Measurements from ENCODE around the gene PDE10A.

The PDE10A gene

GRCh38 chr6:165676435-165677068 is 13.5 kb upstream of the PDE10A start:
- H3K36me3 ChIP-seq (ENCODE audit: insufficient read depth, low read depth, low read length) = no peaks in the 10 kb centered on the region
- H3K27me3 ChIP-seq (ENCODE audit: insufficient read depth, low read length) = no peaks in the 10 kb centered on the region
- no peak overlapping the region for H3K9ac ChIP-seq (ENCODE audit: low read depth, low read length)
- H3K4me3 ChIP-seq (ENCODE audit: low read length) = no peak overlapping the region
- no peak overlapping the region for H3K27ac ChIP-seq (ENCODE audit: low read length)
- no peaks in the 10 kb centered on the region for H3K9me3 ChIP-seq (ENCODE audit: insufficient read depth, low read depth, low read length)
- peaks cover 3% of the 10 kb centered on the region; the same call in 1 of the 2 replicates for H3K4me1 ChIP-seq (ENCODE audit: insufficient read depth, low read length)

- Histone ChIP-seq H3K36me3 (ENCODE audit: insufficient read depth, low read depth, low read length) (no peaks in the 10 kb centered on the region), H3K4me1 (ENCODE audit: insufficient read depth, low read length) (peaks cover 3% of the 10 kb centered on the region; the same call in 1 of the 2 replicates), H3K9me3 (ENCODE audit: insufficient read depth, low read depth, low read length) (no peaks in the 10 kb centered on the region), H3K9ac (ENCODE audit: low read depth, low read length) (no peak overlapping the region), H3K27me3 (ENCODE audit: insufficient read depth, low read length) (no peaks in the 10 kb centered on the region), H3K27ac (ENCODE audit: low read length) (no peak overlapping the region), H3K4me3 (ENCODE audit: low read length) (no peak overlapping the region)
Observed at GRCh38 chr6:165675120-165675519, 12.1 kb upstream of the PDE10A start.

GRCh38 chr6:165674155-165675029 is 11.4 kb upstream of the PDE10A start:
- Histone ChIP-seq H3K4me3 (ENCODE audit: low read length) (no peak overlapping the region), H3K27me3 (ENCODE audit: insufficient read depth, low read length) (no peaks in the 10 kb centered on the region)

GRCh38 chr6:165671222-165671768 is 8.3 kb upstream of the PDE10A start:
- Histone ChIP-seq H3K4me3 (ENCODE audit: low read length) (no peak overlapping the region), H3K27ac (ENCODE audit: low read length) (no peak overlapping the region), H3K4me1 (ENCODE audit: insufficient read depth, low read length) (peaks cover 3% of the 10 kb centered on the region; the same call in 1 of the 2 replicates), H3K9ac (ENCODE audit: low read depth, low read length) (no peak overlapping the region), H3K9me3 (ENCODE audit: insufficient read depth, low read depth, low read length) (no peaks in the 10 kb centered on the region), H3K27me3 (ENCODE audit: insufficient read depth, low read length) (peaks cover 16% of the 10 kb centered on the region), H3K36me3 (ENCODE audit: insufficient read depth, low read depth, low read length) (no peaks in the 10 kb centered on the region)

More at GRCh38 chr6:165674155-165675029, 11.4 kb upstream of the PDE10A start:
- H3K9ac ChIP-seq (ENCODE audit: low read depth, low read length) = no peak overlapping the region
- peaks cover 3% of the 10 kb centered on the region; the same call in 1 of the 2 replicates for H3K4me1 ChIP-seq (ENCODE audit: insufficient read depth, low read length)
- no peak overlapping the region for H3K27ac ChIP-seq (ENCODE audit: low read length)
- no peaks in the 10 kb centered on the region for H3K9me3 ChIP-seq (ENCODE audit: insufficient read depth, low read depth, low read length)
- no peaks in the 10 kb centered on the region for H3K36me3 ChIP-seq (ENCODE audit: insufficient read depth, low read depth, low read length)

- Histone ChIP-seq H3K4me1 (ENCODE audit: insufficient read depth, low read length) (peaks cover 7% of the 10 kb centered on the region; the same call in 1 of the 2 replicates), H3K27me3 (ENCODE audit: insufficient read depth, low read length) (peaks cover 40% of the 10 kb centered on the region), H3K4me3 (ENCODE audit: low read length) (no peak overlapping the region), H3K9ac (ENCODE audit: low read depth, low read length) (no peak overlapping the region), H3K9me3 (ENCODE audit: insufficient read depth, low read depth, low read length) (no peaks in the 10 kb centered on the region), H3K36me3 (ENCODE audit: insufficient read depth, low read depth, low read length) (no peaks in the 10 kb centered on the region), H3K27ac (ENCODE audit: low read length) (no peak overlapping the region)
Observed at GRCh38 chr6:165668951-165669350, 5.9 kb upstream of the PDE10A start.

GRCh38 chr6:165665384-165665672 is 2.3 kb upstream of the PDE10A start:
- Histone ChIP-seq H3K9me3 (ENCODE audit: insufficient read depth, low read depth, low read length) (no peaks in the 10 kb centered on the region), H3K4me3 (ENCODE audit: low read length) (peak overlapping the region; percentile 24; the same call in 1 of the 2 replicates), H3K4me1 (ENCODE audit: insufficient read depth, low read length) (peaks cover 7% of the 10 kb centered on the region; the same call in 1 of the 2 replicates), H3K9ac (ENCODE audit: low read depth, low read length) (no peak overlapping the region), H3K27ac (ENCODE audit: low read length) (no peak overlapping the region), H3K27me3 (ENCODE audit: insufficient read depth, low read length) (peaks cover 69% of the 10 kb centered on the region), H3K36me3 (ENCODE audit: insufficient read depth, low read depth, low read length) (no peaks in the 10 kb centered on the region)

GRCh38 chr6:165664559-165665383 is 1.7 kb upstream of the PDE10A start:
- peaks cover 74% of the 10 kb centered on the region for H3K27me3 ChIP-seq (ENCODE audit: insufficient read depth, low read length)
- H3K9me3 ChIP-seq (ENCODE audit: insufficient read depth, low read depth, low read length) = no peaks in the 10 kb centered on the region
- H3K27ac ChIP-seq (ENCODE audit: low read length) = no peak overlapping the region
- peaks cover 9% of the 10 kb centered on the region; the same call in 1 of the 2 replicates for H3K4me1 ChIP-seq (ENCODE audit: insufficient read depth, low read length)
- no peak overlapping the region for H3K9ac ChIP-seq (ENCODE audit: low read depth, low read length)
- H3K4me3 ChIP-seq (ENCODE audit: low read length) = peak overlapping the region; percentile 63
- no peaks in the 10 kb centered on the region for H3K36me3 ChIP-seq (ENCODE audit: insufficient read depth, low read depth, low read length)

- no peak overlapping the region; the same call in 1 of the 2 replicates for H3K9ac ChIP-seq (ENCODE audit: low read depth, low read length)
- H3K27me3 ChIP-seq (ENCODE audit: insufficient read depth, low read length) = peaks cover 83% of the 10 kb centered on the region
- no peaks in the 10 kb centered on the region for H3K36me3 ChIP-seq (ENCODE audit: insufficient read depth, low read depth, low read length)
- H3K9me3 ChIP-seq (ENCODE audit: insufficient read depth, low read depth, low read length) = no peaks in the 10 kb centered on the region
- H3K27ac ChIP-seq (ENCODE audit: low read length) = no peak overlapping the region
- peak overlapping the region; percentile 63 for H3K4me3 ChIP-seq (ENCODE audit: low read length)
- H3K4me1 ChIP-seq (ENCODE audit: insufficient read depth, low read length) = peaks cover 10% of the 10 kb centered on the region; the same call in 1 of the 2 replicates
Observed at GRCh38 chr6:165663736-165664558, 906 bp upstream of the PDE10A start.

GRCh38 chr6:165663377-165663735 is 315 bp upstream of the PDE10A start:
- no peaks in the 10 kb centered on the region for H3K36me3 ChIP-seq (ENCODE audit: insufficient read depth, low read depth, low read length)
- no peaks in the 10 kb centered on the region for H3K9me3 ChIP-seq (ENCODE audit: insufficient read depth, low read depth, low read length)
- peaks cover 88% of the 10 kb centered on the region for H3K27me3 ChIP-seq (ENCODE audit: insufficient read depth, low read length)
- H3K9ac ChIP-seq (ENCODE audit: low read depth, low read length) = peak overlapping the region; percentile 28; the same call in 1 of the 2 replicates
- H3K4me1 ChIP-seq (ENCODE audit: insufficient read depth, low read length) = peaks cover 10% of the 10 kb centered on the region; the same call in 1 of the 2 replicates
- H3K4me3 ChIP-seq (ENCODE audit: low read length) = peak overlapping the region; percentile 63
- H3K27ac ChIP-seq (ENCODE audit: low read length) = no peak overlapping the region

- H3K9ac ChIP-seq (ENCODE audit: low read depth, low read length) = no peak overlapping the region; the same call in 1 of the 2 replicates
- H3K9me3 ChIP-seq (ENCODE audit: insufficient read depth, low read depth, low read length) = no peaks in the 10 kb centered on the region
- peaks cover 91% of the 10 kb centered on the region for H3K27me3 ChIP-seq (ENCODE audit: insufficient read depth, low read length)
- peaks cover 14% of the 10 kb centered on the region; the same call in 1 of the 2 replicates for H3K4me1 ChIP-seq (ENCODE audit: insufficient read depth, low read length)
- peak overlapping the region; percentile 64; the same call in 1 of the 2 replicates for H3K4me3 ChIP-seq (ENCODE audit: low read length)
- H3K36me3 ChIP-seq (ENCODE audit: insufficient read depth, low read depth, low read length) = no peaks in the 10 kb centered on the region
- H3K27ac ChIP-seq (ENCODE audit: low read length) = no peak overlapping the region
Observed at GRCh38 chr6:165662041-165662748, 846 bp downstream of the PDE10A start.

All from iPS-20b (cell line).